Neuronal stem cell (in vitro differentiated cells): ENCODE measurements around the gene MFN2.

Source experiments
- DNase-seq: peaks from one replicate; pipeline ENCODE4 v3.0.0-alpha.2; 2013; ENCODE audit warnings: low spot score
- H2AFZ ChIP-seq: one replicate; pipeline ENCODE4 v1.6.1; 2013; ENCODE audit warnings: mild to moderate bottlenecking, low read length, inconsistent platforms
- H2AK5ac ChIP-seq: 2 replicates; pipeline ENCODE4 v1.6.1; 2013; ENCODE audit warnings: low read depth, mild to moderate bottlenecking, inconsistent platforms, low read length, moderate library complexity, mixed read lengths
- H2BK120ac ChIP-seq: 2 replicates; pipeline ENCODE4 v1.6.1; 2013; ENCODE audit warnings: low read depth, mild to moderate bottlenecking, inconsistent platforms, low read length, moderate library complexity, mixed read lengths
- H2BK12ac ChIP-seq: one replicate; pipeline ENCODE4 v1.6.1; 2013; ENCODE audit warnings: low read length, inconsistent platforms
- H2BK15ac ChIP-seq: 2 replicates; pipeline ENCODE4 v1.6.1; 2013; ENCODE audit warnings: mild to moderate bottlenecking, low read length, inconsistent platforms, mixed read lengths
- H2BK5ac ChIP-seq: one replicate; pipeline ENCODE4 v1.6.1; 2013; ENCODE audit warnings: inconsistent platforms, mild to moderate bottlenecking, low read length, moderate library complexity
- H3K14ac ChIP-seq: one replicate; pipeline ENCODE4 v1.6.1; 2013; ENCODE audit warnings: low read length, inconsistent platforms
- H3K18ac ChIP-seq: 2 replicates; pipeline ENCODE4 v1.6.1; 2013; ENCODE audit warnings: low read length, inconsistent platforms
- H3K23ac ChIP-seq: 2 replicates; pipeline ENCODE4 v1.6.1; 2013; ENCODE audit warnings: low read depth, mild to moderate bottlenecking, mixed read lengths, low read length, inconsistent platforms; ENCODE audit not compliant: poor library complexity
- H3K27ac ChIP-seq: replicated peaks from 3 replicates; pipeline ENCODE4 v1.5.1; 2013; ENCODE audit warnings: low read length, inconsistent platforms
- H3K27me3 ChIP-seq, 3 experiments: 2 replicates each; pipeline ENCODE4 v1.6.1; 2013; ENCODE audit warnings: low read length in 3 of 3, mild to moderate bottlenecking in 2 of 3, inconsistent platforms in 1 of 3, low read depth in 1 of 3, mixed read lengths in 1 of 3, moderate library complexity in 1 of 3; ENCODE audit not compliant: control insufficient read depth in 3 of 3, insufficient read depth in 3 of 3
- H3K36me3 ChIP-seq, 2 donors: replicated peaks in 1 of 2; 2 replicates each; pipeline ENCODE4 v1.6.1; 2013; ENCODE audit warnings: low read length in 2 of 2; ENCODE audit not compliant: control insufficient read depth in 2 of 2, insufficient read depth in 2 of 2
- H3K4ac ChIP-seq: 2 replicates; pipeline ENCODE4 v1.6.1; 2013; ENCODE audit warnings: inconsistent platforms, mild to moderate bottlenecking, low read length, moderate library complexity
- H3K4me1 ChIP-seq, 2 donors: 1 replicate in 1 of 2; 2 replicates in 1 of 2; pipeline ENCODE4 v1.6.1; 2013; ENCODE audit warnings: low read length in 2 of 2, low read depth in 1 of 2; ENCODE audit not compliant: control insufficient read depth in 2 of 2, insufficient read depth in 1 of 2
- H3K4me2 ChIP-seq: one replicate; pipeline ENCODE4 v1.6.1; 2013; ENCODE audit warnings: mild to moderate bottlenecking, low read length, inconsistent platforms; ENCODE audit not compliant: insufficient read depth, poor library complexity, severe bottlenecking
- H3K4me3 ChIP-seq, 2 donors: 2 replicates each; pipeline ENCODE4 v1.5.1; 2013; ENCODE audit warnings: low read length in 2 of 2, mild to moderate bottlenecking in 2 of 2, inconsistent platforms in 1 of 2, moderate library complexity in 1 of 2
- H3K79me1 ChIP-seq: one replicate; pipeline ENCODE4 v1.6.1; 2013; ENCODE audit warnings: low read depth, mild to moderate bottlenecking, inconsistent platforms, low read length, moderate library complexity
- H3K9ac ChIP-seq: one replicate; pipeline ENCODE4 v1.6.1; 2013; ENCODE audit warnings: mild to moderate bottlenecking, low read depth, low read length, inconsistent platforms; ENCODE audit not compliant: poor library complexity
- H3K9me3 ChIP-seq, 2 donors: replicated peaks in 1 of 2; 2 replicates each; pipeline versions ENCODE3 to v1.6.1; 2013; ENCODE audit warnings: low read length in 2 of 2, mild to moderate bottlenecking in 2 of 2, inconsistent platforms in 1 of 2, low read depth in 1 of 2, mixed read lengths in 1 of 2, moderate library complexity in 1 of 2; ENCODE audit not compliant: control insufficient read depth in 2 of 2, insufficient read depth in 1 of 2
- H4K8ac ChIP-seq: one replicate; pipeline ENCODE4 v1.6.1; 2013; ENCODE audit warnings: low read depth, mild to moderate bottlenecking, inconsistent platforms, low read length, moderate library complexity
- H4K91ac ChIP-seq: one replicate; pipeline ENCODE4 v1.6.1; 2013; ENCODE audit warnings: low read length, low read depth, mild to moderate bottlenecking, inconsistent platforms; ENCODE audit not compliant: poor library complexity
- WGBS, 2 donors: extraction: QIAGEN DNeasy Blood & Tissue Kit; methylation state at CpG; one replicate each; pipeline ENCODE4 v1.1.7; 2013; ENCODE audit warnings: missing lambda C conversion rate in 2 of 2, mixed read lengths in 1 of 2; ENCODE audit not compliant: insufficient read length in 2 of 2, insufficient replicate concordance in 1 of 2; ENCODE audit errors: extremely low coverage in 2 of 2; 5-methylcytosine and 5-hydroxymethylcytosine counted together

Gene MFN2

GRCh38 chr1:12001996-12002493 lies 21.8 kb downstream of the MFN2 start:
- Histone ChIP-seq H2BK5ac (no peak overlapping the region), H2AFZ (no peak overlapping the region), H3K4ac (no peak overlapping the region), H2BK12ac (no peak overlapping the region), H3K27ac (no peak overlapping the region), H3K9me3 (peaks cover 0 to 3% of the 10 kb centered on the region in 2 donors), H2AK5ac (no peak overlapping the region), H3K36me3 (peaks cover 66 to 85% of the 10 kb centered on the region in 2 donors), H3K9ac (no peak overlapping the region), H2BK120ac (peak overlapping the region; percentile 12), H2BK15ac (no peak overlapping the region), H3K4me1 (peaks cover 2 to 9% of the 10 kb centered on the region in 2 donors), H3K27me3 (no peaks in the 10 kb centered on the region), H3K79me1 (peaks cover 1% of the 10 kb centered on the region), H4K91ac (no peak overlapping the region), H4K8ac (peak overlapping the region; percentile 68), H3K4me3 (peak overlapping the region in 1 of 2 donors; percentile 48), H3K4me2 (no peak overlapping the region), H3K14ac (no peak overlapping the region), H3K18ac (no peak overlapping the region), H3K23ac (no peak overlapping the region)
- no CpG with 5 or more reads among the region's 10 CpGs for WGBS, 2 donors
- no peak for DNase-seq

GRCh38 chr1:12003762-12004161 lies 23.5 kb downstream of the MFN2 start:
- Histone ChIP-seq H3K4ac (no peak overlapping the region), H3K14ac (no peak overlapping the region), H3K9ac (no peak overlapping the region), H3K36me3 (peaks cover 62 to 80% of the 10 kb centered on the region in 2 donors), H3K79me1 (peaks cover 4% of the 10 kb centered on the region), H2BK5ac (no peak overlapping the region), H3K4me1 (peaks cover 2 to 9% of the 10 kb centered on the region in 2 donors), H4K8ac (no peak overlapping the region), H2BK120ac (no peak overlapping the region), H2BK12ac (no peak overlapping the region), H4K91ac (no peak overlapping the region), H3K23ac (peak overlapping the region; percentile 20), H3K18ac (no peak overlapping the region), H3K27ac (no peak overlapping the region), H3K9me3 (peaks cover 0 to 5% of the 10 kb centered on the region in 2 donors), H3K27me3 (no peaks in the 10 kb centered on the region), H3K4me2 (no peak overlapping the region), H3K4me3 (no peak overlapping the region), H2AFZ (no peak overlapping the region), H2BK15ac (no peak overlapping the region), H2AK5ac (no peak overlapping the region)
- no CpG with 5 or more reads among the region's 12 CpGs for WGBS, 2 donors
- DNase-seq, result no peak

GRCh38 chr1:12005488-12006166 lies 25.4 kb downstream of the MFN2 start:
- H3K4ac ChIP-seq, result no peak overlapping the region
- no peak overlapping the region for H2BK120ac ChIP-seq
- H3K14ac ChIP-seq, result no peak overlapping the region
- no peak overlapping the region for H3K4me2 ChIP-seq
- H3K36me3 ChIP-seq, result peaks cover 66 to 84% of the 10 kb centered on the region in 2 donors
- no peak overlapping the region for H3K23ac ChIP-seq
- no peak overlapping the region for H2AFZ ChIP-seq
- no peak overlapping the region for H3K9ac ChIP-seq
- no peak overlapping the region for H4K8ac ChIP-seq
- H2BK5ac ChIP-seq, result no peak overlapping the region
- peaks cover 2 to 9% of the 10 kb centered on the region in 2 donors for H3K4me1 ChIP-seq
- peaks cover 0 to 8% of the 10 kb centered on the region in 2 donors for H3K9me3 ChIP-seq
- no peak overlapping the region for H2AK5ac ChIP-seq
- no peak overlapping the region for H3K4me3 ChIP-seq
- no CpG with 5 or more reads among the region's 9 CpGs for WGBS, 2 donors
- H3K27me3 ChIP-seq, result no peaks in the 10 kb centered on the region
- H2BK15ac ChIP-seq, result no peak overlapping the region
- DNase-seq, result no peak
- no peak overlapping the region for H2BK12ac ChIP-seq
- H3K79me1 ChIP-seq, result peaks cover 4% of the 10 kb centered on the region
- no peak overlapping the region for H3K18ac ChIP-seq
- H3K27ac ChIP-seq, result no peak overlapping the region
- no peak overlapping the region for H4K91ac ChIP-seq

- no peak overlapping the region for H3K14ac ChIP-seq
- H3K18ac ChIP-seq, result no peak overlapping the region
- H3K36me3 ChIP-seq, result peaks cover 69 to 85% of the 10 kb centered on the region in 2 donors
- peaks cover 2 to 9% of the 10 kb centered on the region in 2 donors for H3K4me1 ChIP-seq
- no peaks in the 10 kb centered on the region for H3K27me3 ChIP-seq
- no peak overlapping the region for H4K91ac ChIP-seq
- no peak overlapping the region for H3K23ac ChIP-seq
- H2BK12ac ChIP-seq, result no peak overlapping the region
- no peak overlapping the region for H2AFZ ChIP-seq
- no peak for DNase-seq
- H3K4me3 ChIP-seq, result no peak overlapping the region
- H3K9me3 ChIP-seq, result peaks cover 0 to 10% of the 10 kb centered on the region in 2 donors
- H2BK120ac ChIP-seq, result no peak overlapping the region
- WGBS, 2 donors, result no CpG with 5 or more reads among the region's 17 CpGs
- H3K4me2 ChIP-seq, result no peak overlapping the region
- no peak overlapping the region for H3K9ac ChIP-seq
- peak overlapping the region; percentile 29 for H2BK5ac ChIP-seq
- no peak overlapping the region for H2AK5ac ChIP-seq
- peaks cover 4% of the 10 kb centered on the region for H3K79me1 ChIP-seq
- H3K4ac ChIP-seq, result no peak overlapping the region
- H3K27ac ChIP-seq, result no peak overlapping the region
- H2BK15ac ChIP-seq, result no peak overlapping the region
- H4K8ac ChIP-seq, result no peak overlapping the region
Measured at GRCh38 chr1:12006167-12006921, 26.1 kb downstream of the MFN2 start.
